T-helper 2 cell (primary cell): ENCODE measurements around the gene RAB30.

Source experiments
- DNase-seq, 5 experiments: peaks; one replicate each; pipeline versions ENCODE4 v3.0.0 to v3.0.0-alpha.2; 2012 to 2022

Gene RAB30

GRCh38 chr11:83070731-83071566, 748 bp downstream of the RAB30 start:
- peak in 2 of 5 experiments; percentile 7 to 35 for DNase-seq

DNA sequence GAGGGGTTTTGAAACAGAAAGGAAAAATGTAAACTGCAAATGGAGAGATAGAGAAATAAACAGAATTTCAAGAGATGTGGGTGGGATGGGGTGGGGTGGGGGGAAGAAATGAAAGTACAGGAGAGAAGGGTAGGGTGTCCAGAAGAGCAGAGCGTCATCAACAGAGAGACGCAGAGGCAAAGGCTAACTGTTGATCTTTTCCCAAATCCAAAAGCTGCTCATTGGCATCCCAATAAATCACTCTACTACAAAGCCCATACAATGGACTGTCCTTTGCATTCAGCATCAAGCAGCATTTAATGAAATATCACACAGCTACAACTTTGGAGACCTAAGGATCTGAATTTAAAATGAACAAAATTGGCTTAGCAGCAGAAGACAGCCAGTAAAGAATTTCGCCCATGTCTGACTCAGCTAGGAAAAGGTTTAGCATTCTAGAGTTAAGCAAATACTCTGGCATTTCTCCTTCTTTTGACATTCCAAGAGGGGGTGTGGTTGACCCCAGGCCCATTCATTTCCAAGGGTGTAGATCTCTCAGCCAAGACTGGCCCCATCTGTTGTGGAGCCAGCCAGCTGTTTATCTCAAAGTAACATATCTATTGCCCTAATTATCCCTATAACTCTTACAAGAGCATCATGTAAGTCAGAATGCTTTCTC, 1.5 kb downstream of the RAB30 start:
- DNase-seq: no peak

- DNase-seq: no peak
These were observed 2.2 kb downstream of the RAB30 start for GRCh38 chr11:83069441-83070043.

- no peak for DNase-seq
These were observed 3.1 kb downstream of the RAB30 start for GRCh38 chr11:83068568-83068967.

GRCh38 chr11:83064011-83064410, 7.7 kb downstream of the RAB30 start:
- DNase-seq: no peak

GRCh38 chr11:83063073-83063754, 8.5 kb downstream of the RAB30 start:
- peak in 2 of 5 experiments; percentile 2 to 83 for DNase-seq

DNA sequence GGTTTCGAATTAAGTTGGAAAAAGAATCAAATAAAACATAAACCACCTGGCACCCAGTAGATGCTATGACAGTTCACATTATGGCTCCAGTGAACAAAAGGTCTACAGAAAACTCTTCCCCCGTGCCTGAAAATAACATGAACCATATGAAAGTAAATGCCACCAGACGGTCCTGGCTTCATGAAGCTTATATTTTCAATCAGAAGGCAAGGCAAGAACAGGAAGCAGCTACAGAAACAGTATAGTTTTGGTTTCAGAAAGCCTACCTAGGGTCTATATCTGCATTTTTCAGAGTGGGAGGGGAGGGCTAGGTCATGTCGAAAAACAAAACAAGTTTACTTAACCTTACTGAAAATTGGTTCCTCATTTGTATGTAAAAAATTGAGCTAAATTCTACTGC, 9.8 kb downstream of the RAB30 start:
- DNase-seq: peak in 1 of 5 experiments; percentile 71

DNA sequence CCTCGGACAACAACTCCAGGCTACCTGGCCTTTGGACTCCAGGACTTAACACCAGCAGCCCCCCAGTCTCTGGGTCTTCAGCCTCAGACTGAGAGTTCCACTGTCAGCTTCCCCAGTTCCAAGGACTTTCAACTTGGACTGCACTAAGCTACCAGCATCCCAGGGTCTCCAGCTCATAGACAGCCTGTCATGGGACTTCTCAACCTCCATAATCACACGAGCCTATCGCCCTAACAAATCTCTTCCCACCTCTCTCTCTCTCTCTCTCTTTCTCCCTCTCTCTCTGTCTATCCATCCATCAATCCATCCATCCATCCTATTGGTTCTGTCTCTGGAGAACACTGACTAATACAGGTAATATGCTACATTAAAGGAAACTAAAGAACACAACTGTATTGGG, 10.7 kb downstream of the RAB30 start:
- no peak for DNase-seq

DNA sequence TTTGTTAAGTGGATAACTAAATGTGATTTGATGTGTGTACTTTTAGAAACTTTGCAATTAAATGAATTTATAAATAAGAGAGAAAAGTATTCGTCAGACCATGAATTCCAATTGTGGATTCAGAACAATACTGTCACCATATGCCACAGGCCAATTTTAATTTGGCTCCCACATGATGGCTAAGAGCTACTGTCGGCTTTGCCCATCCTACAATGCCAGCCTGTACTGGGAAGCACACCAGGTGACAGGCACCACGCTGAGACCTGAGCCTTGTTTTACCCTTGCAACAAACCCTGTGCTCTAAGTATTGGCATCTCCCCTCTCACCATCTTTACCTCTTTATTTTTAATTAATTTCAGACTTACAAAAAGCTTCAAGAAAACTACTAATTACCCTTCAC, 14.0 kb downstream of the RAB30 start:
- DNase-seq: no peak

DNA sequence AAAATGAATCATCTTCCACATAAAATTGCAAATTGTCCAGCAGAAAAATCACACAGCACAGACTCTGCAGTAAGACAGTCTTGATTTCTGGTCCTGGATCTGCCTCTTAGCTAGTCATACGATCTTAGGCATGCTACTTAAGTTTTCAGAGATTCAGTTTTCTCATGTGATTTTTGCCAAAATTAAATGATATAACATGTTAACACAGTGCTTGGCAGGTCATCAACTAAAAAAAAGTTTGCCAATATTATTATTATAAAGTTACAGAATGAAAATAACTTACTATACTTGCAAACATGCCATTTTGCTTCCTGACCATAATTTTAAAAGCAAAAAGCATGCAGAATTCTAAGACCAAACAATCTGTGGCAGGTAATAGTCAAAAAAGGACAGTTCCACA, 15.1 kb downstream of the RAB30 start:
- no peak for DNase-seq

DNA sequence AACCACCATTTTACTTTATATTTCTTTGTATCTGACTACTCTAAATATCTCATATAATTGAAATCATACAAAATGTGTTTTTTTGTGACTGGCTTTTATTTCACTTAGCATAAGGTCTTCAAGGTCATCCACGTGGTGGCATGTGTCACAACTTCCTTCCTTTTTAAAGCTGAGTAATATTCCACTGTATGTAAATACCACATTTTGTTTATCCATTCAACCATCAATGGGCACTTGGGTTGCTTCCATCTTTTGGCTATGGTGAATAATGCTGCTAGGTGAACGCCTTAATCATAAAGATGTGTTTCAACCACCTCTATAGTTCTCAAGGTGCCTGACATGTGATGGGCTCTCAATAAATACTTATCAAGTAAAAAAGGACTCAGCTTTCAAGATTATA, 15.5 kb downstream of the RAB30 start:
- DNase-seq: peak in 1 of 5 experiments; percentile 38

DNA sequence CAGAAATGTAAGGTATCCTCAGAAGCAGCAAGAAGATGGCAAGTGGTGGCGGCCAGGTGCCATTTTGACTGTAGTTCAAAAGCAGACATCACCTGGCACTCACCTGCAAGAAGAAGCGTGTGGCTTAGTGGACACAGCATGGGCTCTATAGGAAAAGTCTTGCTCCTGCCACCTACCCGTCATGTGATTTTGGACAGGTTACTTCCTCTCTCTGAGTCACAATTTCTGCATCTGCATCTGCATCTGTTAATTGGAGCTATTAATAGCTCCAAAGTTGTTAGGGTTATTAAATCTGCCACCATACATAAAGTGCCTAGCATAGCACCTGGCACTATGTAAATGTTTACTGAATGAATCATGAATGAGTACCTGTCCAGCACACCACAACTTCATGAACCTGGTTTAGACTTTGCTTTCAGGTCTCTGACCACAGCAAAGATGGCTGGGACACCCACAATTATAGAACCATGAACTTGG, 16.8 kb downstream of the RAB30 start:
- DNase-seq: no peak

- peak in 2 of 5 experiments; percentile 3 to 66 for DNase-seq
These were observed 17.7 kb downstream of the RAB30 start for GRCh38 chr11:83054001-83054400.

DNA sequence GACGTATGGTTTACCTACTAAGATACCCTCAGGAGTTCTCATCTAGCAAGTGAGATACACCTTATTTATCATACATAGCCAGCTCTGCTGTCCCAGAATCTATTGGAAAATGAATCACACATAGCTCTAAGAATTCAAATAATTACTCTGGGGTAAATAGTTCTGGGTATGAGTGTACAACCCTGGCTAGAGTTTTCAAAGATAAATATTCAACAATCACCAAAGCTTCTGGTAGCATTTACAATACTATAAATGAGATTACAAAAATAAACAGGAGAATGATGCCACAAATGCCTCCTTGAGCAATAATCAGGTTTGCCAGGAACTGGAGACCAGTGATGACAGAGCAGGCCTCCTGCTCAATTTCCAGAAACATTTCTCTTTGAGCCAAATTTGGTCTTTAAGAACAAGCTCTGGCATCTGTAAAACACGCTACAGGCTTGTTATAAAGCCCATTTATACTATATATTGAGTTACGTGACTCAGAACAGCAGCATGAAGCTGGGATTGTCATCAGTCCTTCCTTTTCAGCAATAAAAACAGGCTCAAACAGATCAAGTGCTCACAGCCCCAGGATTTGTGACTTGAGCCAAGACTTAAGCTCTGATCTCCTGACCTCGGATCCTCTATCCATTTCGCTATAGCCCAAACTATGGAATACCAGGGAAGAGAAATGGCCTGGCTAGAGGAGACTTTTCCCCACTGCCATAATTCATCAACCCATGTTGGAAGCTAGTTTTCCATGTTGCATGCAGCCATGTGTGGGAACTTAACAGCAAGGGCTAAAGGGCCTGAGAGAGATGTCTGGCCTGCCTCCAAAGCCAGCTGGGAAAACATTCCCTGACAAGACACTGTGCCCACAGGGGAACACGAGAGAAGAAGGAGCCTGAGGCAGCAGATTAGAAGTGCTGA, 19.7 kb downstream of the RAB30 start:
- DNase-seq: no peak

DNA sequence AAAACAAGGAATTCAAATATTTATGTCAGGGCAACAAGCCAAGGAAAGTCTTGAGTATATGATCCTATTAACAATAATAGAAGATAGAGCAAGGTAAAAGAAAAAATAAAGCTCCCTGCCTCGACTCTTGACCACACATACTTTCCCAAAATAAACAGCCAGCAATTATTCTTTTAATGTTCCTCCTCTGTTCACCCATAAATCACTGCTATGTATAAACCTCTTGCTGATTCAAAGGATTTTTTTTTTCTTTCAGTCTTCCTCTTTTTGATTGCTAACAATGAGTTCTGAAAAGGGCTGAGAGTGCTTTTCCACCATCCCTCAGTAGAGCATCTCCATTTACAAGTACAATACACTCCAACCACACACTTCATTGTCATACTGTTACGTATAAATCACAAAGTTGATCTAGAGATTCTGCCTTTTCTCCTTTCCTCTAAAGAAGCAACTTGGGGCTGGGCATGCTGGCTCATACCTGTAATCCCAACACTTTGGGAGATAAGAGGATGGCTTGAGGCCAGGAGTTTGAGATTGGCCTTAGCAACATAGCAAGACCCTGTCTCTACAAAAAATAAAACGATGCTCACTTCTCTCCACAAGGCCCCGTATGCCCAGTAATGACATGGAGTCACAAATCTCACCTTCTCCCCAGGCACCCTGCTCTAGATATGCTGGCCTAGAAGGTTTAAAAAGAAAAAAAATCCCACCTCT, 24.0 kb downstream of the RAB30 start:
- no peak for DNase-seq

DNA sequence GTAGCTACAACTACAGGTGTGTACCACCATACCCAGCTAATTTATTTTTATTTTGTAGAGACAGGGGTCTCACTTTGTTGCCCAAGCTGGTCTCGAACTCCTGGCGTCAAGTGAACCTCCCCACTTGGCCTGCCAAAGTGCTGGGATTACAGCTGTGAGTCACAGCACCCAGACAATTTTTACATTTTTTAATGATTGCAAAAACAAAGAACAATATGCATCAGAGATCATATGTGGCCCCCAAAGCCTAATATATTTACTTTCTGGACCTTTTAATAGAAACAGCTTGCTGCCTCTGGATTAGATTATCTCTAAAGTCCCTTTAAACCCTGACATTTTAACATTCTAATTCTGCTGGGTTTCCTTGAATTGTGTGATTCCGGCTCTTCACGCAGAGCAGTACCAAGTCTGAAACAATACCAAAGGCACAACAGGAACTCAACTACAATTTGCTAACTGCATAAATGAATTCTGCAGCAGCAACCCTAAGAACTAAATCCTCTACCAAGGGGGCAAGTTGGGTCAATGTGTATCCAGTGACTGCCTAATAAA, 25.0 kb downstream of the RAB30 start:
- DNase-seq: no peak

GRCh38 chr11:83044958-83045712, 26.6 kb downstream of the RAB30 start:
- DNase-seq: peak in 1 of 5 experiments; percentile 63

DNA sequence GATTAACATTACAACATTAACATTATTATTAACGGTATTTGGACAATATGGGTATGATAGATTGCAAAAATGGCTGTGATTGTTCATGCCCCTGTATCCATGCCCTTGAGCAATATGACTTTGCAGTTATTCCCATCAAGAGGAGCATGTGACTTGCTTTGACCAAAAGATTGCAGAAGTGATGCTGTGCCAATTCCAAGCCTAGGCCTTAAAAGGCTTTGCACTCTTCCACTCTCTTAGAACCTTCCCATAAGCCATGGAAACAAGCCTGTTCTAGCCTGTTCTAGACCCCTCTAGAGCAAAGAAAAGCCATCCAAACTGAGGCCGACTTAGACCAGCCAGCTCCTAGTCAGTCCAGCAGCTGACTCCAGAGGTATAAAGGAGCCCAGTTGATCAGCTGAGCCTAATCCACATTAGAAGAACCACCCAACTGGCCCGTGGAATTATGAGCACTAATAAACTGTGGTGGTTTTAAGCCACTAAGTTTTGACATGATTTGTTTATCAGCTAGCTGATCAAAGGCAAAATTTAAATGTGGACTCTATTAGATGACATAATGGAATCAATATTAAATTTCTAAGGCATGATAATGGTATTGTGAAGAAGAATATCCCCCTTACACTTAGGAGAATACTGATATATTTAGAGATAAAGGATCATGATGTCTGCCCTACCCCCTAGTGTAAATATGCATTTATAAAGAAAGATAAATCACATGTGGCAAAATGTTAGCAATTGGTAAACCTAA, 28.6 kb downstream of the RAB30 start:
- DNase-seq: no peak

DNA sequence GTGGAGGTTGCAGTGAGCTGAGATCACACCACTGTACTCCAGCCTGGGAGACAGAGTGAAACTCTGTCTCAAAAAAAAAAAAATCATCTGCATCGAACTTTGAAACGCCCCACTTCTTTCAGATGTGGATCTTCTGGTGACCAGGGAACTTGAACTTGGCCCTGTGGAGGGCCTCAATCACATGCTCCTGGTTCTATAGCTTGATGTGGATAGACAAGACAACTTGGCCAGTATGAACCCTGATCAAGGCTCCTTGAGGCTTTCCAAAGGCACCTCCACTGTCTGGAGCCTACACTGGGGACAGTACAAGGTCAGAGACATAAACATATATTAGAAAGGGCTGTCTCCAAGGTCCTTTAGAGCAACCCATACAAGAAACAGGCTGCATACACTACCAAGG, 30.6 kb downstream of the RAB30 start:
- DNase-seq: no peak
